ENCODE results near the gene TTC28.
"Not testable (repeated sequence)": the region's sequence is repeated elsewhere in the genome, so short reads cannot be mapped to it uniquely, and the experiment has no call there.

TTC28 gene

GRCh38 chr22:28574159-28574788 lies 105.4 kb downstream of the TTC28 start:
- H3K36me3 Mint-ChIP-seq = no peaks in the 10 kb centered on the region
- peaks cover 28% of the 10 kb centered on the region for H3K27me3 Mint-ChIP-seq
- no peak overlapping the region for H3K4me3 Mint-ChIP-seq
- H3K9me3 Mint-ChIP-seq = no peaks in the 10 kb centered on the region
- no peak for DNase-seq
- no peak overlapping the region for H3K27ac Mint-ChIP-seq
- no peaks in the 10 kb centered on the region for H3K4me1 Mint-ChIP-seq
- CTCF ChIA-PET = interaction anchor here (1.0 to 1.1 kb wide), 2 partner anchors 466 to 554 kb away, joined by 3 read pairs; no protein-coding TSS in a partner anchor

- Mint-ChIP-seq H3K27me3 (peaks cover 18% of the 10 kb centered on the region), H3K4me3 (no peak overlapping the region), H3K36me3 (no peaks in the 10 kb centered on the region), H3K27ac (no peak overlapping the region), H3K9me3 (no peaks in the 10 kb centered on the region), H3K4me1 (no peaks in the 10 kb centered on the region)
- DNase-seq = no peak
- CTCF ChIA-PET = no interaction called here
Observed at GRCh38 chr22:28570696-28571373, 108.8 kb downstream of the TTC28 start.

GRCh38 chr22:28568974-28569373 lies 110.7 kb downstream of the TTC28 start:
- H3K4me3 Mint-ChIP-seq, H3K9me3 Mint-ChIP-seq, H3K4me1 Mint-ChIP-seq, DNase-seq, H3K27ac Mint-ChIP-seq, H3K36me3 Mint-ChIP-seq, H3K27me3 Mint-ChIP-seq: not testable (repeated sequence)
- CTCF ChIA-PET = interaction anchor here (0.6 kb wide), 1 partner anchor 317 kb away, joined by 4 read pairs; no protein-coding TSS in a partner anchor

GRCh38 chr22:28568099-28568498 lies 111.5 kb downstream of the TTC28 start:
- CTCF ChIA-PET = no interaction called here
- H3K36me3 Mint-ChIP-seq = no peaks in the 10 kb centered on the region
- H3K4me3 Mint-ChIP-seq = no peak overlapping the region
- no peak for DNase-seq
- no peaks in the 10 kb centered on the region for H3K4me1 Mint-ChIP-seq
- no peak overlapping the region for H3K27ac Mint-ChIP-seq
- H3K9me3 Mint-ChIP-seq = no peaks in the 10 kb centered on the region
- peaks cover 6% of the 10 kb centered on the region for H3K27me3 Mint-ChIP-seq

- H3K27ac Mint-ChIP-seq = not testable (repeated sequence)
- CTCF ChIA-PET = interaction anchor here (0.6 kb wide), 1 partner anchor 62 kb away, joined by 3 read pairs; no protein-coding TSS in a partner anchor
Observed at GRCh38 chr22:28566920-28567499, 112.6 kb downstream of the TTC28 start.

GRCh38 chr22:28563636-28564035 lies 116.0 kb downstream of the TTC28 start:
- CTCF ChIA-PET = no interaction called here
- Mint-ChIP-seq H3K4me1 (no peaks in the 10 kb centered on the region), H3K9me3 (no peaks in the 10 kb centered on the region), H3K36me3 (no peaks in the 10 kb centered on the region), H3K4me3 (no peak overlapping the region), H3K27ac (no peak overlapping the region), H3K27me3 (no peaks in the 10 kb centered on the region)
- DNase-seq = no peak

More at GRCh38 chr22:28566920-28567499, 112.6 kb downstream of the TTC28 start:
- not testable (repeated sequence) for H3K9me3 Mint-ChIP-seq, H3K4me1 Mint-ChIP-seq, H3K36me3 Mint-ChIP-seq, DNase-seq, H3K4me3 Mint-ChIP-seq, H3K27me3 Mint-ChIP-seq

- DNase-seq = no peak
- CTCF ChIA-PET = no interaction called here
- no peak overlapping the region for H3K4me3 Mint-ChIP-seq
- H3K36me3 Mint-ChIP-seq = no peaks in the 10 kb centered on the region
- no peaks in the 10 kb centered on the region for H3K9me3 Mint-ChIP-seq
- no peak overlapping the region for H3K27ac Mint-ChIP-seq
- no peaks in the 10 kb centered on the region for H3K4me1 Mint-ChIP-seq
- no peaks in the 10 kb centered on the region for H3K27me3 Mint-ChIP-seq
Observed at GRCh38 chr22:28562324-28562723, 117.3 kb downstream of the TTC28 start.

- H3K27me3 Mint-ChIP-seq, H3K9me3 Mint-ChIP-seq, H3K4me3 Mint-ChIP-seq, DNase-seq, CTCF ChIA-PET, H3K27ac Mint-ChIP-seq, H3K36me3 Mint-ChIP-seq, H3K4me1 Mint-ChIP-seq: not testable (repeated sequence)
Observed at GRCh38 chr22:28560743-28561101, 118.9 kb downstream of the TTC28 start.

- Mint-ChIP-seq H3K9me3 (no peaks in the 10 kb centered on the region), H3K4me3 (no peak overlapping the region), H3K4me1 (no peaks in the 10 kb centered on the region), H3K36me3 (no peaks in the 10 kb centered on the region), H3K27ac (no peak overlapping the region), H3K27me3 (no peaks in the 10 kb centered on the region)
- CTCF ChIA-PET = no interaction called here
- DNase-seq = no peak
Observed at GRCh38 chr22:28560046-28560742, 119.4 kb downstream of the TTC28 start.

GRCh38 chr22:28557184-28557583 lies 122.5 kb downstream of the TTC28 start:
- H3K9me3 Mint-ChIP-seq = no peaks in the 10 kb centered on the region
- DNase-seq = no peak
- no peaks in the 10 kb centered on the region for H3K36me3 Mint-ChIP-seq
- no peak overlapping the region for H3K4me3 Mint-ChIP-seq
- H3K27ac Mint-ChIP-seq = no peak overlapping the region
- H3K27me3 Mint-ChIP-seq = no peaks in the 10 kb centered on the region
- CTCF ChIA-PET = no interaction called here
- H3K4me1 Mint-ChIP-seq = no peaks in the 10 kb centered on the region

GRCh38 chr22:28553108-28553866 lies 126.4 kb downstream of the TTC28 start:
- H3K36me3 Mint-ChIP-seq, H3K27me3 Mint-ChIP-seq, H3K27ac Mint-ChIP-seq, CTCF ChIA-PET, DNase-seq, H3K9me3 Mint-ChIP-seq, H3K4me3 Mint-ChIP-seq, H3K4me1 Mint-ChIP-seq: not testable (repeated sequence)

- CTCF ChIA-PET = no interaction called here
- H3K27ac Mint-ChIP-seq = no peak overlapping the region
- H3K27me3 Mint-ChIP-seq = peaks cover 3% of the 10 kb centered on the region
- H3K9me3 Mint-ChIP-seq = no peaks in the 10 kb centered on the region
- no peaks in the 10 kb centered on the region for H3K36me3 Mint-ChIP-seq
- H3K4me3 Mint-ChIP-seq = no peak overlapping the region
- no peaks in the 10 kb centered on the region for H3K4me1 Mint-ChIP-seq
- no peak for DNase-seq
Observed at GRCh38 chr22:28548406-28548805, 131.2 kb downstream of the TTC28 start.

GRCh38 chr22:28547132-28547842 lies 132.4 kb downstream of the TTC28 start:
- CTCF ChIA-PET = no interaction called here
- no peaks in the 10 kb centered on the region for H3K36me3 Mint-ChIP-seq
- H3K9me3 Mint-ChIP-seq = no peaks in the 10 kb centered on the region
- DNase-seq = no peak
- peaks cover 8% of the 10 kb centered on the region for H3K27me3 Mint-ChIP-seq
- H3K4me1 Mint-ChIP-seq = no peaks in the 10 kb centered on the region
- no peak overlapping the region for H3K4me3 Mint-ChIP-seq
- no peak overlapping the region for H3K27ac Mint-ChIP-seq

GRCh38 chr22:28544431-28544868 lies 135.2 kb downstream of the TTC28 start:
- no peaks in the 10 kb centered on the region for H3K4me1 Mint-ChIP-seq

More at GRCh38 chr22:28544431-28544868, 135.2 kb downstream of the TTC28 start:
- no peak overlapping the region for H3K4me3 Mint-ChIP-seq
- H3K27ac Mint-ChIP-seq = no peak overlapping the region
- no peaks in the 10 kb centered on the region for H3K9me3 Mint-ChIP-seq
- peaks cover 8% of the 10 kb centered on the region for H3K27me3 Mint-ChIP-seq
- DNase-seq = no peak
- CTCF ChIA-PET = no interaction called here
- H3K36me3 Mint-ChIP-seq = no peaks in the 10 kb centered on the region
